Type B pancreatic cell (in vitro differentiated cells): ENCODE measurements around the gene RHAG. TPM values are rescaled to one million over a fixed set of nuclear protein-coding genes. Genes with fewer than 3 reads are reported as not detected.
"Not testable (repeated sequence)": the region's sequence is repeated elsewhere in the genome, so short reads cannot be mapped to it uniquely, and the experiment has no call there.

Experiments used
- DNase-seq: peaks from one replicate; pipeline ENCODE4 v3.0.0; 2021; ENCODE audit warnings: mixed read lengths; ENCODE audit not compliant: unreplicated experiment; ENCODE audit errors: extremely low spot score
- H3K27ac Mint-ChIP-seq: 2 replicates; pipeline ENCODE4 v1.8.0; 2021; ENCODE audit warnings: mild to moderate bottlenecking, mixed read lengths
- H3K27me3 Mint-ChIP-seq: 2 replicates; pipeline ENCODE4 v1.8.0; 2021; ENCODE audit warnings: mixed read lengths
- H3K36me3 Mint-ChIP-seq: 2 replicates; pipeline ENCODE4 v1.8.0; 2021; ENCODE audit warnings: mixed read lengths
- H3K4me1 Mint-ChIP-seq: one replicate; pipeline ENCODE4 v1.8.0; 2021; ENCODE audit warnings: mixed read lengths; ENCODE audit not compliant: unreplicated experiment
- H3K4me3 Mint-ChIP-seq: 2 replicates; pipeline ENCODE4 v1.8.0; 2021; ENCODE audit warnings: mild to moderate bottlenecking, mixed read lengths
- H3K9me3 Mint-ChIP-seq: 2 replicates; pipeline ENCODE4 v1.8.0; 2021; ENCODE audit warnings: mixed read lengths
- CTCF ChIP-seq: fragments of 200-600 bp; sonication (generic); conservative IDR thresholded peaks from 2 replicates; pipeline ENCODE4 v1.5.0; 2021; ENCODE audit warnings: antibody characterized with exemption, mild to moderate bottlenecking
- total RNA-seq: library from RNA; stranded (reverse); gene quantifications from 2 replicates; pipeline ENCODE4 v1.2.1, GENCODE V29; 2021; ENCODE audit warnings: low replicate concordance

RHAG gene
- total RNA-seq, 1 donor from 2014 or later = not detected

DNA sequence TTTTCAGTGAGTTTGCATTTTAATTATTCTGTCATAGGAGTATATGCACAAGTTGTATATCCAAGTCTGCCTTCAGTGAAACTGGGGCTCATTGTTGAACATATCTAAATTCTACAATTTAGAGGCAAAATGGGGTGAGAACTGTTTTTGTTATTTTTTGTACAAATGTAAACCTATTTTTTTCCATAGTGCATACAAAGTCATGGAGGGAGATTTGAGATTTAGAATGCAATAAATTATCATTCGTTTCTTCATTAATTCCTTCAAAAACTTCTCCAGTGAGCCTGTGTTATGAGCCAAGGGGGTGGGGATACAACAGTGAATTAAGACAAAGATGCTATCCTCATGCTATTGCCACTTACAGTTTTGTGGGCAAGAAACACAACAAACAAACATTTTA is 29.8 kb upstream of the RHAG start:
- Mint-ChIP-seq H3K4me1 (no peaks in the 10 kb centered on the region), H3K9me3 (no peaks in the 10 kb centered on the region), H3K36me3 (no peaks in the 10 kb centered on the region), H3K4me3 (no peak overlapping the region), H3K27me3 (no peaks in the 10 kb centered on the region), H3K27ac (no peak overlapping the region)
- TF ChIP-seq CTCF = no peak
- no peak for DNase-seq

GRCh38 chr6:49664817-49665216 is 28.2 kb upstream of the RHAG start:
- H3K27me3 Mint-ChIP-seq = no peaks in the 10 kb centered on the region
- no peaks in the 10 kb centered on the region for H3K4me1 Mint-ChIP-seq
- TF ChIP-seq CTCF = no peak
- H3K4me3 Mint-ChIP-seq = no peak overlapping the region
- H3K36me3 Mint-ChIP-seq = no peaks in the 10 kb centered on the region
- H3K9me3 Mint-ChIP-seq = no peaks in the 10 kb centered on the region
- no peak for DNase-seq
- no peak overlapping the region for H3K27ac Mint-ChIP-seq

DNA sequence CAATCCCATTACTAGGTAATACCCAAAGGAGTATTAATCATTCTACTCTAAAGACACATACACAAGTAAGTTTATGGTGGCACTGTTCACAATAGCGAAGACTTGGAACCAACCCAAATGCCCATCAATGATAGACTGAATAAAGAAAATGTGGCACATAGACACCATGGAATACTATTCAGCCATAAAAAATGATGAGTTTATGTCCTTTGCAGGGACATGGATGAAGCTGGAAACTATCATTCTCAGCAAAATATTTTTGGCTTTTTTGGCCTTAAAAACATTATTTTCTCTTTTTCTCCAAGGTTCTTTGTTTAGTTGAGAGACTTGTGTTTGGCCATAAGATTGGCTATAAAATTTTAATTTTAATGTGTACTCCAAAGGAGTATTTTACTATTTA is 27.4 kb upstream of the RHAG start:
- not testable (repeated sequence) for H3K27ac Mint-ChIP-seq, H3K4me3 Mint-ChIP-seq, H3K36me3 Mint-ChIP-seq, DNase-seq, H3K9me3 Mint-ChIP-seq, H3K4me1 Mint-ChIP-seq, H3K27me3 Mint-ChIP-seq

DNA sequence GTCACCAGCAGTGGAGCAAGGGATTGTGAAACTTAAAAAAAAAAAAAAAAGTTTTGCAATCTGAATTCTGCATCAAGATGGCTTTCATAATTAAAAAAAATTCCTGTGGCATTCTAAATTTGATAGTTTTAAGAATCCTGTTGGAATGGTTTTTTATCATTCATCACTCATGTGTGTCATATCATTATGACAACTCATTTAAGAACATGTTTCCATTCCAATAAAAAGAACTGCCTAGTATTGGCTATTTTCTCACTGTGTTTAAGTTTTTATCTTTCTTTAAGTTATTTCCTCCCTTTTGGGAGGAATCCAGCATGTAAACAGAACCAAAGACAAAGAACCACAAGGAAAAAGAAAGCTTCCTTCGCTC is 26.2 kb upstream of the RHAG start:
- no peak overlapping the region for H3K4me3 Mint-ChIP-seq
- H3K9me3 Mint-ChIP-seq = no peaks in the 10 kb centered on the region
- H3K36me3 Mint-ChIP-seq = no peaks in the 10 kb centered on the region
- no peaks in the 10 kb centered on the region for H3K27me3 Mint-ChIP-seq
- no peak overlapping the region for H3K27ac Mint-ChIP-seq
- DNase-seq = no peak
- no peaks in the 10 kb centered on the region for H3K4me1 Mint-ChIP-seq
- no peak for TF ChIP-seq CTCF

DNA sequence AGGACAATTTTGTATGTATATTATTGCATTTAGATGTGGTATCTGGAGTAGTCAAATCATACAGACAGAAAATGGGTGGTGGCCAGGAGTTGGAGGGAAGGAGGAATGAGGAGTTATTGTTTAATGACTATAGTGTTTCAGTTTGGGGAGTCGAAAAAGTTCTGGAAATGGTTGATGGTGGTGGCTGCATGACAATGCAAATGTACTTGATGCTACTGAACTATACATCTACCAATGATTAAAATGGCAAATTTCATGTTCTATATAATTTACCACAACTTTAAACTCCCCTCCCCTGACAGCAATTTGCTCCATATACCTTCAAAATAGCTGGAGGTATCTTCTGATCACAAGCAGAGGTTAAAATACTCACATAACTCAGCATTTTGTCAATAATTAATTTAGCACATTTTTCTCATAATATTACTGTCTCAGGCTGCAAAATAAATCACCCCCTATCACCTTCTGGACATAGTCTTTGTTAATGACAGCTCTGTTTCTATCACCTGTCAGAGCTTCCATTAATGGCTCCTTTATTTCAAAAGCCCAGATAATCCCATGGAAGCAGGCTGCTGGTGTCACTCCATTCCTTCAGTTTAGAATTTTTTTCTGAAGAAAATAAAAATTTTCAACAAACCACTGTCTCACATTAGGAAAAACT is 25.7 kb upstream of the RHAG start:
- no peaks in the 10 kb centered on the region for H3K4me1 Mint-ChIP-seq
- TF ChIP-seq CTCF = no peak
- H3K27ac Mint-ChIP-seq = no peak overlapping the region

GRCh38 chr6:49653942-49654341 is 17.3 kb upstream of the RHAG start:
- Mint-ChIP-seq H3K4me1 (no peaks in the 10 kb centered on the region), H3K27ac (no peak overlapping the region), H3K27me3 (no peaks in the 10 kb centered on the region), H3K4me3 (no peak overlapping the region), H3K36me3 (no peaks in the 10 kb centered on the region), H3K9me3 (no peaks in the 10 kb centered on the region)
- DNase-seq = no peak
- no peak for TF ChIP-seq CTCF

More for the DNA sequence above, 25.7 kb upstream of the RHAG start:
- Mint-ChIP-seq H3K27me3 (no peaks in the 10 kb centered on the region), H3K9me3 (no peaks in the 10 kb centered on the region), H3K36me3 (no peaks in the 10 kb centered on the region), H3K4me3 (no peak overlapping the region)
- DNase-seq = no peak
